Breast epithelium (tissue), 4 donors: ENCODE measurements around the gene OR2T8. TPM values are rescaled to one million over a fixed set of nuclear protein-coding genes. Genes with fewer than 3 reads are reported as not detected.
A peak's percentile ranks its signal among the peaks of the same experiment; 100 is the strongest.
"Not testable (repeated sequence)": the region's sequence is repeated elsewhere in the genome, so short reads cannot be mapped to it uniquely, and the experiment has no call there.

ENCODE experiments used
- DNase-seq, 2 donors: peaks; one replicate each; pipeline ENCODE4 v3.0.0-alpha.2; 2019; ENCODE audit warnings: low spot score in 2 of 2
- H3K27ac ChIP-seq, 2 donors: fragments of 200-600 bp; sonication (generic) in 1 of 2; one replicate each; pipeline ENCODE4 v1.5.1; 2016 to 2019; ENCODE audit warnings: mild to moderate bottlenecking in 1 of 2
- H3K27me3 ChIP-seq, 2 donors: fragments of 200-600 bp; sonication (generic) in 1 of 2; one replicate each; pipeline versions ENCODE4 v1.5.1 to v1.6.0; 2017 to 2019; ENCODE audit warnings: control low read depth in 1 of 2, mild to moderate bottlenecking in 1 of 2
- H3K36me3 ChIP-seq: fragments of 200-600 bp; one replicate; pipeline ENCODE4 v1.5.1; 2019
- H3K4me1 ChIP-seq, 2 donors: fragments of 200-600 bp; sonication (generic); one replicate each; pipeline ENCODE4 v1.5.1; 2016 to 2019; ENCODE audit warnings: control low read depth in 1 of 2
- H3K4me3 ChIP-seq, 3 donors: fragments of 200-600 bp; sonication (generic); 1 replicate in 2 of 3; 2 replicates in 1 of 3; pipeline ENCODE4 v1.5.1; 2016 to 2019; ENCODE audit warnings: mild to moderate bottlenecking in 3 of 3, moderate library complexity in 2 of 3
- H3K9me3 ChIP-seq, 2 donors: fragments of 200-600 bp; sonication (generic) in 1 of 2; one replicate each; pipeline ENCODE4 v1.5.1; 2016 to 2019; ENCODE audit warnings: control low read depth in 1 of 2
- CTCF ChIP-seq, 3 donors: fragments of 450-650 bp; IDR thresholded peaks; one replicate each; pipeline ENCODE4 v1.5.1; 2016 to 2017; ENCODE audit warnings: antibody characterized with exemption in 3 of 3, mild to moderate bottlenecking in 3 of 3, moderate library complexity in 3 of 3
- POLR2A ChIP-seq: fragments of 450-650 bp; IDR thresholded peaks from one replicate; pipeline ENCODE4 v1.6.1; 2016; ENCODE audit warnings: antibody characterized with exemption, mild to moderate bottlenecking, moderate library complexity
- POLR2AphosphoS5 ChIP-seq, 3 donors: sonication (generic); formaldehyde crosslinking; IDR thresholded peaks; one replicate each; pipeline ENCODE4 v1.6.1; 2017; ENCODE audit warnings: antibody characterized with exemption in 3 of 3
- intact Hi-C: fragments of 100-400 bp; cut with DNase I; formaldehyde crosslinking; loops from one replicate; pipeline ENCODE4 v1.15.1; 2023; ENCODE audit warnings: low total_unique reads
- total RNA-seq, 3 donors: library from RNA; depleted of rRNA; stranded (reverse); fragments of >200 nt; gene quantifications; one replicate each; pipeline ENCODE4 v1.1.0, GENCODE V29; 2016

OR2T8 gene
- total RNA-seq, 3 donors from 2014 or later = not detected

- H3K4me1 ChIP-seq = no peaks in the 10 kb centered on the region
- no peak overlapping the region for H3K4me3 ChIP-seq
- intact Hi-C loops = no loop called here
- no peaks in the 10 kb centered on the region for H3K36me3 ChIP-seq
- no peaks in the 10 kb centered on the region for H3K27me3 ChIP-seq
- DNase-seq = no peak
- peaks cover 3 to 11% of the 10 kb centered on the region in 2 donors for H3K9me3 ChIP-seq
- TF ChIP-seq POLR2A = no peak
- TF ChIP-seq POLR2AphosphoS5 (IDR thresholded peaks at IDR 0.05) = no peak
- TF ChIP-seq CTCF (IDR thresholded peaks at IDR 0.05) = no peak
- H3K27ac ChIP-seq = no peak overlapping the region
Measured at GRCh38 chr1:247935781-247936180, 15.7 kb downstream of the OR2T8 start.

- H3K9me3 ChIP-seq = peaks cover 3 to 11% of the 10 kb centered on the region in 2 donors
- H3K4me3 ChIP-seq = no peak overlapping the region
- no peak for TF ChIP-seq CTCF (IDR thresholded peaks at IDR 0.05)
- no peak for TF ChIP-seq POLR2A
- no peak for TF ChIP-seq POLR2AphosphoS5 (IDR thresholded peaks at IDR 0.05)
- DNase-seq = no peak
- H3K27ac ChIP-seq = no peak overlapping the region
- no peaks in the 10 kb centered on the region for H3K36me3 ChIP-seq
- H3K27me3 ChIP-seq = no peaks in the 10 kb centered on the region
- intact Hi-C loops = no loop called here
- H3K4me1 ChIP-seq = no peaks in the 10 kb centered on the region
Measured at GRCh38 chr1:247936415-247936814, 16.4 kb downstream of the OR2T8 start.

GRCh38 chr1:247936965-247937734 is 17.1 kb downstream of the OR2T8 start:
- intact Hi-C loops, H3K36me3 ChIP-seq, H3K27me3 ChIP-seq, H3K4me1 ChIP-seq: not testable (repeated sequence)
- DNase-seq = peak; percentile 40 to 62
- peaks cover 3 to 11% of the 10 kb centered on the region in 2 donors for H3K9me3 ChIP-seq
- peak overlapping the region in 2 of 3 donors; percentile 44 to 68 for H3K4me3 ChIP-seq
- peak overlapping the region in 1 of 2 donors; percentile 38 for H3K27ac ChIP-seq
- TF ChIP-seq CTCF (IDR thresholded peaks at IDR 0.05) = peak; percentile 24 to 62 (median 47)

- DNase-seq = no peak
- Histone ChIP-seq H3K9me3 (peaks cover 4 to 5% of the 10 kb centered on the region in 2 donors), H3K36me3 (no peaks in the 10 kb centered on the region), H3K27me3 (no peaks in the 10 kb centered on the region), H3K4me3 (no peak overlapping the region), H3K27ac (no peak overlapping the region), H3K4me1 (no peaks in the 10 kb centered on the region)
- no peak for TF ChIP-seq CTCF (IDR thresholded peaks at IDR 0.05)
- intact Hi-C loops = no loop called here
Measured at GRCh38 chr1:247942624-247943023, 22.6 kb downstream of the OR2T8 start.

GRCh38 chr1:247948558-247948957 is 28.5 kb downstream of the OR2T8 start, which contains the start of gene OR2L8:
Gene OR2L8, plus strand, starts transcription at chr1:247948858. Its CDS starts 0 bp downstream, at chr1:247948858.
- Histone ChIP-seq H3K27ac (no peak within 1 kb of the TSS), H3K4me3 (no peak within 1 kb of the TSS), H3K36me3 (no peaks in the 10 kb centered on the region), H3K9me3 (peaks cover 4 to 5% of the 10 kb centered on the region in 2 donors), H3K4me1 (no peaks in the 10 kb centered on the region), H3K27me3 (no peaks in the 10 kb centered on the region)
- no peak for TF ChIP-seq POLR2AphosphoS5 (IDR thresholded peaks at IDR 0.05)
- TF ChIP-seq POLR2A = no peak
- TF ChIP-seq CTCF (IDR thresholded peaks at IDR 0.05) = no peak
- intact Hi-C loops = no loop called here
- DNase-seq = no peak
